ENCODE results near the gene MRNIP.

- TF ChIP-seq, protein P1, sequence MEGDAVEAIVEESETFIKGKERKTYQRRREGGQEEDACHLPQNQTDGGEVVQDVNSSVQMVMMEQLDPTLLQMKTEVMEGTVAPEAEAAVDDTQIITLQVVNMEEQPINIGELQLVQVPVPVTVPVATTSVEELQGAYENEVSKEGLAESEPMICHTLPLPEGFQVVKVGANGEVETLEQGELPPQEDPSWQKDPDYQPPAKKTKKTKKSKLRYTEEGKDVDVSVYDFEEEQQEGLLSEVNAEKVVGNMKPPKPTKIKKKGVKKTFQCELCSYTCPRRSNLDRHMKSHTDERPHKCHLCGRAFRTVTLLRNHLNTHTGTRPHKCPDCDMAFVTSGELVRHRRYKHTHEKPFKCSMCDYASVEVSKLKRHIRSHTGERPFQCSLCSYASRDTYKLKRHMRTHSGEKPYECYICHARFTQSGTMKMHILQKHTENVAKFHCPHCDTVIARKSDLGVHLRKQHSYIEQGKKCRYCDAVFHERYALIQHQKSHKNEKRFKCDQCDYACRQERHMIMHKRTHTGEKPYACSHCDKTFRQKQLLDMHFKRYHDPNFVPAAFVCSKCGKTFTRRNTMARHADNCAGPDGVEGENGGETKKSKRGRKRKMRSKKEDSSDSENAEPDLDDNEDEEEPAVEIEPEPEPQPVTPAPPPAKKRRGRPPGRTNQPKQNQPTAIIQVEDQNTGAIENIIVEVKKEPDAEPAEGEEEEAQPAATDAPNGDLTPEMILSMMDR (IDR thresholded peaks at IDR 0.05) = no peak
- no peak for TF ChIP-seq POLR2A (IDR thresholded peaks at IDR 0.05)
- no peak for TF ChIP-seq EP300 (IDR thresholded peaks at IDR 0.05)
Observed at GRCh38 chr5:179887802-179888201, 29.2 kb upstream of the MRNIP start.
